ENCODE measurements around the gene NADSYN1. TPM values are rescaled to one million over a fixed set of nuclear protein-coding genes. Genes with fewer than 3 reads are reported as not detected.

Gene NADSYN1
- total RNA-seq, 1 experiment from 2014 or later: 58.2 TPM

- BruUV-seq (replicated peaks): no TSS peak
- Histone ChIP-seq H3K4me1 (ENCODE audit: control insufficient read depth in 1 of 2, insufficient read depth in 2 of 2, low read length in 2 of 2) (peaks cover 0 to 11% of the 10 kb centered on the region in 2 experiments; a peak in 2 of 4 replicates), H3K4me2 (ENCODE audit: low read length) (no peak overlapping the region), H3K9me3 (ENCODE audit: control insufficient read depth in 1 of 2, insufficient read depth in 1 of 2, low read depth in 1 of 2, low read length in 2 of 2) (no peaks in the 10 kb centered on the region), H3K36me3 (ENCODE audit: control insufficient read depth in 1 of 2, insufficient read depth in 2 of 2, low read length in 2 of 2) (no peaks in the 10 kb centered on the region), H3K4me3 (replicated peaks in 1 of 2; ENCODE audit: low read depth in 1 of 2, low read length in 2 of 2) (no peak overlapping the region), H3K27ac (ENCODE audit: low read depth, low read length) (no peak overlapping the region), H3K9ac (ENCODE audit: low read length) (no peak overlapping the region), H3K9me2 (ENCODE audit: insufficient read depth) (no peaks in the 10 kb centered on the region), H4K20me1 (ENCODE audit: insufficient read depth) (no peaks in the 10 kb centered on the region), H2AFZ (ENCODE audit: low read depth, low read length, poor library complexity, severe bottlenecking) (no peak overlapping the region), H3K27me3 (ENCODE audit: insufficient read depth, low read length) (peaks cover 9% of the 10 kb centered on the region; the same call in 1 of the 2 replicates), H3K79me2 (ENCODE audit: insufficient read depth, low read length) (no peaks in the 10 kb centered on the region)
- TF ChIP-seq ATF3 (IDR thresholded peaks at IDR 0.05) (no peak), EGR1 (IDR thresholded peaks at IDR 0.05; ENCODE audit: low read depth) (no peak), POLR2A (IDR thresholded peaks at IDR 0.05; ENCODE audit: borderline replicate concordance, extremely low read depth, insufficient read depth, insufficient read length) (no peak), FOSL1 (IDR thresholded peaks at IDR 0.05; ENCODE audit: low read depth) (no peak), SRF (IDR thresholded peaks at IDR 0.05; ENCODE audit: low read depth) (no peak), SP1 (IDR thresholded peaks at IDR 0.05; ENCODE audit: low read depth) (no peak), YY1 (IDR thresholded peaks at IDR 0.05; ENCODE audit: extremely low read depth, insufficient replicate concordance, low read depth, low read length) (no peak), ELF1 (IDR thresholded peaks at IDR 0.05; ENCODE audit: borderline replicate concordance, low read depth) (no peak)
- CTCF ChIA-PET: no interaction called here
- DNase-seq (ENCODE audit: low read depth, low spot score) (no peak), ATAC-seq (no peak)
- RAD21 ChIA-PET (ENCODE audit: low non-redundant PET in 1 of 2, low total read pairs in 2 of 2, uncharacterized antibody in 2 of 2, unreplicated experiment in 2 of 2): no interaction called here
- intact Hi-C loops (cut with micrococcal nuclease): no loop called here
- POLR2A ChIA-PET: no interaction called here
These were observed 91.7 kb downstream of the NADSYN1 start for GRCh38 chr11:71544525-71545214.

DNA sequence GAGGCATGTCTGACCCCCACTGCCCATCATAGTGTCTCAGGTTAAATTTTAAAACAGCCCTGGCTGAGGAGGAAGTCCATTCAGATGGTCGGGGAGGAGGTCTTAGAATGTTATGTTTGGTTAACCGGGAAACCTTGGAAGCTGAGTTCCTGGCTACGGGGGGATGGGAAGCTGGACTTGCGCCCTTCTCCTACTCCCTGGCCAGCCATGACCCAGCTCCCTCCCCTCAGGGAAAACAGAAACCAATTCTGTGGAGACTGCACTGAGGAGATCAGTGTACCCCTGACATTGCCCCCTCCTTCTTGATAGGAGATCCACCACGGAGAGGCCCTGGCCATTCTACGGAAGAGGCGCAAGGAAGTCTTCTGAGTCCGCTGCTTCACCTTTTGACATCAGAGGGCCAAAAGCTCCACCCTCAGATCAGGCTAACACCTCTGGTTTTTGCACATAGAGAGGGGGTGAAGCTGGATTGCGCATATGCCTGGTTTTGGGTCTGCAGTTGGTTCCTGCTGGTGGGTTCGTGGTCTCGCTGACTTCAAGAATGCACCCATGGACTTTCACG, 92.5 kb downstream of the NADSYN1 start:
- Histone ChIP-seq H3K4me2 (ENCODE audit: low read length) (no peak overlapping the region), H3K4me3 (replicated peaks in 1 of 2; ENCODE audit: low read depth in 1 of 2, low read length in 2 of 2) (no peak overlapping the region), H3K79me2 (ENCODE audit: insufficient read depth, low read length) (no peaks in the 10 kb centered on the region), H3K27me3 (ENCODE audit: insufficient read depth, low read length) (peaks cover 17% of the 10 kb centered on the region; the same call in 1 of the 2 replicates), H3K9me3 (ENCODE audit: control insufficient read depth in 1 of 2, insufficient read depth in 1 of 2, low read depth in 1 of 2, low read length in 2 of 2) (no peaks in the 10 kb centered on the region), H3K9ac (ENCODE audit: low read length) (no peak overlapping the region), H3K27ac (ENCODE audit: low read depth, low read length) (no peak overlapping the region), H3K36me3 (ENCODE audit: control insufficient read depth in 1 of 2, insufficient read depth in 2 of 2, low read length in 2 of 2) (no peaks in the 10 kb centered on the region), H3K4me1 (ENCODE audit: control insufficient read depth in 1 of 2, insufficient read depth in 2 of 2, low read length in 2 of 2) (peaks cover 0 to 11% of the 10 kb centered on the region in 2 experiments; a peak in 2 of 4 replicates), H3K9me2 (ENCODE audit: insufficient read depth) (no peaks in the 10 kb centered on the region), H4K20me1 (ENCODE audit: insufficient read depth) (no peaks in the 10 kb centered on the region), H2AFZ (ENCODE audit: low read depth, low read length, poor library complexity, severe bottlenecking) (no peak overlapping the region)
- BruUV-seq (replicated peaks): no TSS peak
- intact Hi-C loops (cut with micrococcal nuclease): no loop called here
- CTCF ChIA-PET: no interaction called here
- ATAC-seq: no peak
- no peak for TF ChIP-seq ELF1 (IDR thresholded peaks at IDR 0.05; ENCODE audit: borderline replicate concordance, low read depth)
- RAD21 ChIA-PET (ENCODE audit: low non-redundant PET in 1 of 2, low total read pairs in 2 of 2, uncharacterized antibody in 2 of 2, unreplicated experiment in 2 of 2): no interaction called here
- POLR2A ChIA-PET: no interaction called here
- no peak for DNase-seq (ENCODE audit: low read depth, low spot score)

Measured in HCT116 (cell line).